GM19035 (cell line): ENCODE measurements around the gene KRTAP2-4.
"Not testable (repeated sequence)": the region's sequence is repeated elsewhere in the genome, so short reads cannot be mapped to it uniquely, and the experiment has no call there.

Experiments
- ATAC-seq: cut with Tn5 transposase; IDR thresholded peaks from one replicate; pipeline ENCODE4 v1.9.1; 2021; ENCODE audit not compliant: unreplicated experiment

The KRTAP2-4 gene

GRCh38 chr17:41065829-41066624, at the start of gene KRTAP2-4:
Gene KRTAP2-4, minus strand, starts transcription at chr17:41065879. Its CDS starts 34 bp downstream, at chr17:41065845.
- no peak for ATAC-seq

- no peak for ATAC-seq
These were observed 45.6 kb upstream of the KRTAP2-4 start for GRCh38 chr17:41111151-41111885.

GRCh38 chr17:41108728-41109386, 43.2 kb upstream of the KRTAP2-4 start:
- ATAC-seq, result not testable (repeated sequence)

GRCh38 chr17:41107941-41108450, 42.3 kb upstream of the KRTAP2-4 start:
- ATAC-seq, result no peak

- not testable (repeated sequence) for ATAC-seq
These were observed 39.7 kb upstream of the KRTAP2-4 start, which contains the start of gene KRTAP4-9 for GRCh38 chr17:41105347-41105746. Gene KRTAP4-9, plus strand, starts transcription at chr17:41105389. Its CDS starts 0 bp downstream, at chr17:41105389.

- not testable (repeated sequence) for ATAC-seq
These were observed 38.8 kb upstream of the KRTAP2-4 start for GRCh38 chr17:41104386-41105038.

- no peak for ATAC-seq
These were observed 38.2 kb upstream of the KRTAP2-4 start for GRCh38 chr17:41103896-41104295.

- ATAC-seq, result no peak
These were observed 36.0 kb upstream of the KRTAP2-4 start, which contains the start of gene KRTAP4-16 for GRCh38 chr17:41101586-41102259. Gene KRTAP4-16, minus strand, starts transcription at chr17:41102209. Its CDS starts 0 bp downstream, at chr17:41102209.

GRCh38 chr17:41099682-41100480, 34.2 kb upstream of the KRTAP2-4 start:
- ATAC-seq, result not testable (repeated sequence)

- ATAC-seq, result no peak
These were observed 32.8 kb upstream of the KRTAP2-4 start for GRCh38 chr17:41098481-41098880.

GRCh38 chr17:41098042-41098441, 32.4 kb upstream of the KRTAP2-4 start, which contains the start of gene KRTAP4-8:
Gene KRTAP4-8, minus strand, starts transcription at chr17:41098142. Its CDS starts 58 bp downstream, at chr17:41098084.
- ATAC-seq, result no peak

- no peak for ATAC-seq
These were observed 30.4 kb upstream of the KRTAP2-4 start for GRCh38 chr17:41096055-41096454.

- ATAC-seq, result not testable (repeated sequence)
These were observed 23.2 kb upstream of the KRTAP2-4 start for GRCh38 chr17:41088760-41089352.

- ATAC-seq, result not testable (repeated sequence)
These were observed 18.6 kb upstream of the KRTAP2-4 start, which contains the start of gene KRTAP4-7 for GRCh38 chr17:41084100-41084856. Gene KRTAP4-7, plus strand, starts transcription at chr17:41084150. Its CDS starts 57 bp downstream, at chr17:41084207.

- ATAC-seq, result not testable (repeated sequence)
These were observed 17.7 kb upstream of the KRTAP2-4 start for GRCh38 chr17:41083427-41083826.

GRCh38 chr17:41082626-41083025, 16.9 kb upstream of the KRTAP2-4 start:
- no peak for ATAC-seq

GRCh38 chr17:41076788-41077187, 11.1 kb upstream of the KRTAP2-4 start:
- no peak for ATAC-seq

- no peak for ATAC-seq
These were observed 8.0 kb upstream of the KRTAP2-4 start for GRCh38 chr17:41073676-41074075.
